H1 (cell line): ENCODE data around the gene ORAI3. TPM values are rescaled to one million over a fixed set of nuclear protein-coding genes. Genes with fewer than 3 reads are reported as not detected.

Experiments
- CHD7 ChIP-seq: fragments of 300-600 bp; sonication (generic); IDR thresholded peaks from 2 replicates; pipeline ENCODE4 v1.7.1; 2012; ENCODE audit warnings: low read length, moderate library complexity, mild to moderate bottlenecking, inconsistent platforms; ENCODE audit not compliant: insufficient replicate concordance
- EZH2 ChIP-seq: fragments of 200-600 bp; sonication (generic); IDR thresholded peaks from 2 replicates; pipeline ENCODE4 v1.7.1; 2012; ENCODE audit warnings: low read depth, mild to moderate bottlenecking, moderate library complexity, low read length, inconsistent platforms; ENCODE audit not compliant: severe bottlenecking
- POLR2AphosphoS5 ChIP-seq: IDR thresholded peaks from 2 replicates; pipeline ENCODE4 v1.6.1; 2011; ENCODE audit warnings: low read depth, low read length
- SIX5 ChIP-seq: IDR thresholded peaks from 2 replicates; pipeline ENCODE4 v1.6.1; 2011; ENCODE audit warnings: mild to moderate bottlenecking, low read depth, low read length
- SRF ChIP-seq: IDR thresholded peaks from 2 replicates; pipeline ENCODE4 v1.6.1; 2011; ENCODE audit warnings: mild to moderate bottlenecking, low read depth, low read length, moderate library complexity
- YY1 ChIP-seq: IDR thresholded peaks from 2 replicates; pipeline ENCODE4 v1.6.1; 2011; ENCODE audit warnings: low read depth, mild to moderate bottlenecking, low read length
- polyA plus RNA-seq, 7 experiments: library from polyadenylated mRNA; depleted of rRNA in 3 of 7; stranded (reverse) in 5 of 7; unstranded in 2 of 7; fragments of >200 nt in 5 of 7; fragments of 200-250 nt in 2 of 7; gene quantifications; 1 replicate in 5 of 7; 2 replicates in 1 of 7; 4 replicates in 1 of 7; pipeline versions ENCODE4 v1.2.1 to v1.2.3, GENCODE V29; 2011 to 2013; ENCODE audit warnings: missing spikeins in 2 of 7, mixed read lengths in 2 of 7
- total RNA-seq: library from RNA; stranded (reverse); fragmentation: NEBNext Ultra II Directional; extraction: Animal tissue kit (Norgen Biotek cat#: 25700); gene quantifications from 2 replicates; pipeline ENCODE4 v1.2.1, GENCODE V29; 2021
- TF ChIP-seq, protein P1 (sequence below), 3 experiments: IDR thresholded peaks; 1 replicate in 2 of 3; 2 replicates in 1 of 3; pipeline versions ENCODE4 v1.5.1 to v1.6.1; 2011; ENCODE audit warnings: low read length in 3 of 3, mild to moderate bottlenecking in 3 of 3, inconsistent platforms in 2 of 3, low read depth in 1 of 3, moderate library complexity in 1 of 3; ENCODE audit not compliant: insufficient read depth in 1 of 3; ENCODE audit errors: control extremely low read depth in 1 of 3

ORAI3 gene
- total and polyA plus RNA-seq, 2 of the 8 experiments (the other 6 are each of a cell fraction or from before 2014, with no cell fraction given), result 8.7 to 24.5 TPM

DNA sequence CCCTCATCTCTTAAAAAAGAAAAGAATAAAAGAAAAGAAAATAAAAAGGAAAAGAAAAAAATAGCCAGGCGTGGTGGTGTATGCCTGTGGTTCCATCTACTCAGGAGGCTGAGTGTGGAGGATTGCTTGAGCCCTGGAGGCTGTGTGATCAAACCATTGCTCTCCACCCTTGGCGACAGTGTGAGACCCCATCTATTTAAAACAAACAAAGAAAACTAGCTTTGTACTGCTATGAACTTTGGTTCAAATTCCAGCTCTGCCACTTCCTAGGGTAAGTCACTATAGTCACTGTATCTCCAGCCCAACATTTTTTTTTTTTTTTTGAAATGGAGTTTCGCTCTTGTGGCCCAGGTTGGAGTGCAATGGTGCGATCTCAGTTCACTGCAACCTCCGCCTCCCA is 48.3 kb upstream of the ORAI3 start (continued):
- TF ChIP-seq CHD7 (no peak), POLR2AphosphoS5 (no peak), EZH2 (no peak), SRF (no peak), YY1 (no peak), SIX5 (no peak)
- TF ChIP-seq, protein P1, sequence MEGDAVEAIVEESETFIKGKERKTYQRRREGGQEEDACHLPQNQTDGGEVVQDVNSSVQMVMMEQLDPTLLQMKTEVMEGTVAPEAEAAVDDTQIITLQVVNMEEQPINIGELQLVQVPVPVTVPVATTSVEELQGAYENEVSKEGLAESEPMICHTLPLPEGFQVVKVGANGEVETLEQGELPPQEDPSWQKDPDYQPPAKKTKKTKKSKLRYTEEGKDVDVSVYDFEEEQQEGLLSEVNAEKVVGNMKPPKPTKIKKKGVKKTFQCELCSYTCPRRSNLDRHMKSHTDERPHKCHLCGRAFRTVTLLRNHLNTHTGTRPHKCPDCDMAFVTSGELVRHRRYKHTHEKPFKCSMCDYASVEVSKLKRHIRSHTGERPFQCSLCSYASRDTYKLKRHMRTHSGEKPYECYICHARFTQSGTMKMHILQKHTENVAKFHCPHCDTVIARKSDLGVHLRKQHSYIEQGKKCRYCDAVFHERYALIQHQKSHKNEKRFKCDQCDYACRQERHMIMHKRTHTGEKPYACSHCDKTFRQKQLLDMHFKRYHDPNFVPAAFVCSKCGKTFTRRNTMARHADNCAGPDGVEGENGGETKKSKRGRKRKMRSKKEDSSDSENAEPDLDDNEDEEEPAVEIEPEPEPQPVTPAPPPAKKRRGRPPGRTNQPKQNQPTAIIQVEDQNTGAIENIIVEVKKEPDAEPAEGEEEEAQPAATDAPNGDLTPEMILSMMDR (IDR thresholded peaks at IDR 0.05; ENCODE audit: control extremely low read depth in 1 of 3, insufficient read depth in 1 of 3, low read depth in 1 of 3, low read length in 3 of 3), result no peak
